GM18907 (cell line): Measurements from ENCODE around the gene EPB41L4A.
"Not testable (repeated sequence)": the region's sequence is repeated elsewhere in the genome, so short reads cannot be mapped to it uniquely, and the experiment has no call there.

Source experiments
- ATAC-seq: cut with Tn5 transposase; IDR thresholded peaks from one replicate; pipeline ENCODE4 v1.9.1; 2021; ENCODE audit warnings: mild to moderate bottlenecking, moderate library complexity; ENCODE audit not compliant: unreplicated experiment

The EPB41L4A gene

DNA sequence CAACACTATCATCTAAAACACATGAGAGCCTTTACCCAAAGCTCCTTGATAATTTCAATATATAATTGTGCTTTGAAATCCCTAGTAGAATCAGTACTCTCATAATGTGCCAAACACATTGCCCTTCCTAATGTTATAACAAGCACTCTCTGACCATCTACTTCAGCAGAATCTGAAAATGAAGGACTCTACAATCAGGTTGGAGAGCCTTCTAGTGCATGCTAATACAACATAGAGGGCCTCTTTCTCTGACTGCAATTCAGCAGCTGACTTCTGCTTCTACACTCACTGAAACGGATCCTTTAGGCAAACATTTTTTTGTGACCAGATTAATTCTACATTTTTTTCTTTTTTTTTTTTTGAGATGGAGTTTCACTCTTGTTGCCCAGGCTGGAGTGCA, 155.6 kb downstream of the EPB41L4A start:
- ATAC-seq, result no peak

DNA sequence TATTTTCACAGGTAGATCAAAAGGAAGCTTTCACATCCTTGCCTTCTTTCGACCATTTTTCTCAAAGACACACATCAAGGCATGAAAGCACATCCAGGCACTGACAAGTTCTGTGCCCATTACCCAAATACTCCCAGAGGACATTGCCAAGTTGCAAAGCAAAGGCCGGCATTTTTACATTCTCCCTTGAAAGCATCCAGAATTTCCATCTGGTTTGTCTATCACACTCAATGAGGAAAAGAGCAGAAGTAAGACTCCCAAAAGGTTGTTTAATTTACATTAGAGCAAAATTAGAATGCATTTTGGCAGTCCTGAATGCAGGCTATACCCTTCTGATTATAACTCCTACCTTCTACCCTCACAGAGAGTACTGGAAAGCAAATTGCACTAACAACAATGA, 160.5 kb downstream of the EPB41L4A start:
- no peak for ATAC-seq

DNA sequence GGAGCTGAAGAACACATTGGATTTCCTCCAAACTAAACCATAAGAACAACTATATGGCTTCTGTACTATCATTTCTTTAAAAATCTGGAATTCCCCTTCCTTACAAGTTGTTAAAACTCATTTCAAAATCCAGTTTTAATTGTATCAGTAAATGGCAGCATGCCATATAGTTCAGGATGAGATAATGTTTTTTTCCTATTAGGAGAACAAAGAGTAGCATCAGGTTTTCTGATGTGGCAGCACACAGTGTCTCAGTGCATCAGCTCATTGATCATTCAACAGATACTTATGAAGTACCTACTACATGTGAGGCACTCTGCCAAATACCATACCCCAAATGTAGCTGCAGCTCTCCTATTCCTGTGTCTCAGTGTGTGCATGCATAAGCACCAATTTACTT, 161.1 kb downstream of the EPB41L4A start:
- ATAC-seq, result no peak

DNA sequence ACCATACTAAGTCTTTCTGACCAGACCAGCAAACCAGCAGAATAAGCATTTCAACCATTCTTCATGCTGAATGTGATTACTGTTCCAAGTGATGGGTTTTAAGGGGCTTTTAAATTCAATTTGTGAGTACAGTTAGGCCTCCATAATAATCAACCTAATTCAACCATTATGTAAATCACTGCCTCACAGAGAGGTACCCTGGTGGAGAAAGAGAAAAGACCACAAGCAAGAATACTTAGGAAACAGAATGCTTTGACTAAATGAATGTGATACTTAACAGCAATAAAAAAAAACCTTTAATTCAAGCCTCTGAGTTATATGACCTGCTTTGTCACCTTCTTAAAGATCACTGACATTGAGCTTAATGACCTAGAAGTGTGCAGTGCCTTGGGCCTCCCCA, 162.1 kb downstream of the EPB41L4A start:
- no peak for ATAC-seq

DNA sequence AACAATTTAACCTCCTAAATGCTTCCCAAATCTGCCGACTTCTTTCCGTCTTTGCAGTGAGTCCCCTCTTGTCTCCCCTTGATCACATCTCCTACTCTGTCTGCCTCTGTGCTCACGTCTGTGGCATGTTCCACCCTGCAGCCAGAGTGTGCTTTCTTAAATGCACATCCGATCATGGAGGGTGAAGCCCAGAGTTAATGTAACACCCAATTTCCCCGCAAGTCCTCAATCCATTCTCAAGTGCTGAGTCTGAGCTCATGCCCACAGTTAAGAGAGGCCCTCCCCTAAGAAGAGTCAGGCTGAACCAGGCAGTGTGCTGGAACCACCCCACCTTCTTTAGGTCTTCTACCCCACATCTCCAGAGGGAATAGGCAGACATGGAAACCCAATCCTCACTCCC, 164.8 kb downstream of the EPB41L4A start:
- no peak for ATAC-seq

DNA sequence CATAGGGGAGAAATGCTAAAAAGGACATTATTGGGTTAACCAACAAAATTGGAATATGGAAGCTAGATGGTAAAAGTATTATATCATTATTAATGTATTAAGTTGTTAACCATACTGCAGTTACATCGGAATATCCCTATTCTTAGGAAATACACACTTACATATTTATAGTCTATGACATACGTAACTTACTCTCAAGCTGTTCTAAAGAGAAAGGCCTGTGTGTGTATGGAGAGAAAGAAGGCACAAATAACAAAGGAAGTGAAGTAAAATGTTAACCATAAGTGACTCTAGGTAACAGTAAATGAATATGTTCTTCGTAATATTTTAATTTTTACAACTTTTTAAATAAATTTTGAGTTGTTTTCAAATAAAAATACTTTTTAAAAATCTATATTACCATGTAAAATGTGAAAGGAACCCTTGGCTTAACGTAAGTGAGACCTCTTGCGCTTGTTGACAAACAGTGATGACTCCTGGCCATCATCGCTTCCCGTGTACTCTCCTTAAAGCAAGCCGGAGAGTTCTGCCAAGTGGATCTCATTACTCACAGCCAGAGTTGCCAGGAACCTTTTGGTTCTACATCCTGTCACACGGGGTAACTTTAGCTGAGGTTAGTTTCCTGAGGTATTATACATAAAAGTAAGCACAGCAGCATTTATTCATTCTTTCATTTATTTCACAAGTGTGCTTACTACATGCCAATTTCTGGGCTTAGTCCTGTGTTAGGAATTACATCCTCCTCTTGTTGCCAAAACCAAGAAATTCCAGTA, 165.4 kb downstream of the EPB41L4A start:
- ATAC-seq, result no peak

DNA sequence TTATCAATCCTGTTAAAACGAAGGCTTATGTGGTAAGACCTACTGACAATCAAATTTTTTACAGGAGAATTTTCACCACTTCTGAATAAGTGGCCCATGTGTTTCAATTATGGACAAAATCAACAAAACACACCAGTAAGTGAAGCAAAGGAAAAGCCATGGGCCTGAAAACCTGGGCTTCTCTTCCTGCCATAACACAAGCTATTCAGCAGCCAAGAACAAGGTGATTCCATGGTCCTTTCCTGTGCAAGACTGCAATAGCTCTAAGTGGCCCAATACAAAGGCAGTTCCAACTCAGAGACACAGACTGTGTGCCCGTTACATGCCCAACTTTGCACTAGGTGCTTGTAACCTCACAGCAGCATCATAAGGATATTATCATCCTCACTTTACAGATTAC, 168.5 kb downstream of the EPB41L4A start:
- ATAC-seq, result no peak

DNA sequence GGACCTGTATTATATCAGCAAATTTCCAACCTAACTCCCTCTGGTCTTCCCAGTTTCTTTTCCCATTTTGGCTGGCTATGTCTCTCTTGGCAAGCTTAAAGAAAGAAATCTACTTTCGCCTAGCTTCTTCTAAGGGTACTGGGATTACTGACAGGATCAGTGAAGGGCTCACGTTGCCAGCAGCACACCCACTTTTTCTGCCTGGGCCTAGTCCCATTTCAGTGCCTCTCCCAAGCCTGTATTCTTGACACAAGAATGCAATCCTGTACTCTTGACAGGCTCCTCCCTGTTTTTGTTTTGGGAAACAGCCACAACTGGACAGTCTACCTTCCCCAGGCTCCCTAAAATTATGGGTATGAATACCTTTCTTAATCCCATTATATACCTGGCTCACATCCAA, 170.5 kb downstream of the EPB41L4A start:
- ATAC-seq, result no peak

DNA sequence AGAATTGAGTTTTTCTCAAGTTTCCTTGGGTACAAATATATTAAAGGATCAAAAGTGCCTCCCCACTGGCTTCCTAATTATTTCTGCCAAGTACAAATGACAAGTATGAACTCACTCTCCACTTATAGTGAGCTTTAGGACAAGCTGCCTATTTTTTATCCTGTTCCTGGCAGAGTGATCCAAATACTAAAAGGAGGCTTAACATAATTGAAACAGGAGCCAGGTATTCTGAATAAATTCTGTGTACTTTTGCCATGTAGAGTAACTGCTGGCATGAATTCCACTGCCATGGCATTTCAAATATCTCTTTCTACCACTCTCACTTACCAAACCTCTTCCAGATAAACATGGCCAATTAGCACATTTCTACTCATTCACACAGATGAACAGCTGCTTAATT, 171.1 kb downstream of the EPB41L4A start:
- no peak for ATAC-seq

DNA sequence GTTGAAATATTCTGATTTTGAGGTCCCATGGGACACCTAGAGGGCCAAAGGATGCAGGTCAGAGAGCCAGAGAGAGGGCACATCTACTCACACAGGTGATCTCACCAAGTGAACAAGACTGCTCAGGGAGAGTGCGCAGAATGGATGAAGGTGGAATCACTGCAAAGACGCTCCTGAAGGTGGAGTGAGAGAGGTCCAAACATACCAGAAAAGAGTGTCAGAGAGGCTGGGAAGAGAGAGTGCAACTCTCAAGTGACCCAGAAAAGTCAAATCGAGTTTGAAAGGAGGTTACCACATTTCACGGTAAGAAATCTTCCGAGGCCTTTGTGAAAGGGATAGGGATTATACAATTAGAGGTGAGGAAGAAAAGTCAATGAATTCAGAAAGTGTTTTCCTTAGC, 173.4 kb downstream of the EPB41L4A start:
- ATAC-seq, result no peak

DNA sequence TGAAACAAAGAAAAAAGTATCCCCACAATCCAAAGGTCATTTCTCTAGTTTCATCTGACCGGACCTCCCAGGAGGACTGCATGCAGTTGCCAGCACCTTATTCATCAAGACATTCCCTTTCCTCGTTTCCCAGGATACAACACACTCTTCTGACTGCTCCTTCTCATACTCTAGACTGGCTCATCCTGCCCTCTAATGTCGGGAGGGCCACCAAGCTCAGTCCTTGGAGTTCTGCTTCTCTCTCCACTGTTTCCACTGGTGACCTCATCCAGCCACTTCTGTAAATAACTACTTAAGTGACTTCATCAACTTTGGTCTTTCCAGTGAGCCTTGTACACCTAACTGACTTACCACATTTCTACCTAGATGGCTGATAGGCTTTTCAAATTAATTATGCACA, 179.1 kb downstream of the EPB41L4A start:
- no peak for ATAC-seq

DNA sequence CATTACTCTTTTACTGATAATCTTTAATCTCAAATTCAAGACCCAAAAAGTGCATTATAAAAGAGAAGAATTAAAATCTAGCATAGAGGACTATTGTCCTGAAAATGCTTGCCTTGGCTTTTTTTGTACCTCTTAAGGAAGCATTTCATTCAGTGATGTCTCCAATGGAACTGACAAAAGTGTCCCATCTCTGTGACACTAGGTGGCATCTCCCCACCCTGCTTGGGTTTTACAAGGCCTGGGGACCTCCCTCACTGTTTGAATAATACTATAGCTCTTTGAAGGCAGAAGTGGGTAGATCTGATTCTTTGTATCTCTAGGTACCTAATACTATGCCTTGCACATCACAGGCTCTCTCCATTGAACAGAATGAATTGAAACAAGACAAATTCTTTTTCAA, 180.6 kb downstream of the EPB41L4A start:
- no peak for ATAC-seq

DNA sequence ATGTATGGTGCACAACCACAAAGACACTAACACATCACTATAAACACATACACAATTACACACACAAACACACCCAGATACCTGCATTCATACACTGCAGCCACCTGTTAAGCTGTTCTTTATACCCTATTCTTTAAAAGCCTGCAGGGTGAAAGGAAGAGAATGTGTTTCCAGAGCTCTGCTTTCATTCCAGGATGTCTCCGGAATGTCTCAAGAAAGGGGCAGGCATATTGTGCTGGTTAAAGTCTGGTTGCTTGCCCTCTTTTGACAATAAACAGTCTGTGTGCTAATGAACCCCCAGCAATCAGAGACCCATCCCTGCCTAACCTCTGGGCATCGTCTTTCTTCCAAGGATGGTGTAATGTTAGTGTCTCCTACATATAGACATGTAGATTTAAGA, 181.6 kb downstream of the EPB41L4A start:
- no peak for ATAC-seq

DNA sequence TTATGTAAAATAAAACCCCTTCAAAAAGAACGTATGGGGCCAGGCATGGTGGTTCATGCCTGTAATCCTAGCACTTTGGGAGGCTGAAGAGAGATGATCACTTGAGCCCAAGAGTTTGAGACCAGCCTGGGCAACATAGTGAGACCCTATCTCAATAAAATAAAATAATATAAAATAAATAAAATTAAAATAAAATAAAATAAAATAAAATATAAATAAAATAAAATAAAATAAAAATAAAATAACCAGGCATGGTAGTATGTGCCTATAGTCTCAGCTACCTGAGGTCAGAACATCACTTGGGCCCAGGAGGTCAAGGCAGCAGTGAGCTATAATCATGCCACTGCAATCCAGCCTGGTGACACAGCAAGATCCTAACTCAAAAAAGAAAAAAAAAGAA, 185.1 kb downstream of the EPB41L4A start:
- ATAC-seq, result no peak

DNA sequence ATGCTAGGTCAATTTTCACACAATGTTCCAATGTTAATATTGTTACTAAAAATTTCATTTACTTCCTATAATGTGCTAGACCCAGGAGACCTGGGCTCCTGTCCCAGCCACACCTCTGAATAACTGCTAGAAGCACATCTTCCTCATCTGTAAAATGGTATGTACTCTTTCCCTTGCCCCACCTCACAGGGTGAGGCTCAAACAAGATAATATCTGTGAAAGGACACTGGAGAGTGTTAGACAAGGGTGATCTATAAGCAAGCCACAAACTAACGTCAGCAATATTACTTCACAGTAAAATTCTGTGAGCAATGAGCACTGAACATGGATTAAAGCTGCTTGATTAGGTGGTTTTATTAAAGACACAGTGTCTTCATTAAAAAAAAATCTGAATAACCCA, 186.4 kb downstream of the EPB41L4A start:
- no peak for ATAC-seq

DNA sequence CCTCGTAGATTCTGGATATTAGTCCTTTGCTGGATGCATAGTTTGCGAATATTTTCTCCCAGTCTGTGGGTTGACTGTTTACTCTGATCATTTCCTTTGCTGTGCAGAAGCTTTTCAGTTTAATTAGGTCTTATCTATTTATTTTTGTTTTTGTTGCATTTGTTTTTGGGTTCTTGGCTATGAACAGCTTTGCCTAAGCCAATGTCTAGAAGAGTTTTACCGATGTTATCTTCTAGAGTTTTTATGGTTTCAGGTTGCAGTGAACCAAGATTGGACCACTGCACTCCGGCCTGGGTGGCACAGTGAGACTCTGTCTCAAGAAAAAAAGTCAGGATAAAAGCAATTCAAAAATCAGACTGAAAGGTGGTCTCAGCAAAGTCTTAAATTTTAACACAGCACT, 188.5 kb downstream of the EPB41L4A start:
- ATAC-seq, result no peak

DNA sequence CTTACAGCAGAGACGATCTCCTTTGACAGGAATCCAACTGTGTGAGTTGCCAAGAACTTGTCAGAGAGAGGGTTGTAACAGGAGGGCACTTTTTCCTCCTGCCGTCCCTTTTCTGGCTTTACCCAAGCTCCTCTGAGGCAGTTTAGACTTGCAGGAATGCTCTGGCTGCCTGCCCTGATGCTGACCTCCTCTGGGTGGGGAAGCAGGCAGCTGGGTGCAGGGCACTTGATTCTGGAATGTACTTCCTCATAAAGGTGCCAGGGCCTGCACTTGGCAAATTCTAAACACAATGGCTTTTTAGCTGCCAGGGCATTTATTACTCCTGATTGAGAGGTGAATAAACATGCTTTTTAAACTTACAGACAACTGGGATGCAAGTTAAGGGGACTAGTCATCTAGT, 190.4 kb downstream of the EPB41L4A start:
- no peak for ATAC-seq

DNA sequence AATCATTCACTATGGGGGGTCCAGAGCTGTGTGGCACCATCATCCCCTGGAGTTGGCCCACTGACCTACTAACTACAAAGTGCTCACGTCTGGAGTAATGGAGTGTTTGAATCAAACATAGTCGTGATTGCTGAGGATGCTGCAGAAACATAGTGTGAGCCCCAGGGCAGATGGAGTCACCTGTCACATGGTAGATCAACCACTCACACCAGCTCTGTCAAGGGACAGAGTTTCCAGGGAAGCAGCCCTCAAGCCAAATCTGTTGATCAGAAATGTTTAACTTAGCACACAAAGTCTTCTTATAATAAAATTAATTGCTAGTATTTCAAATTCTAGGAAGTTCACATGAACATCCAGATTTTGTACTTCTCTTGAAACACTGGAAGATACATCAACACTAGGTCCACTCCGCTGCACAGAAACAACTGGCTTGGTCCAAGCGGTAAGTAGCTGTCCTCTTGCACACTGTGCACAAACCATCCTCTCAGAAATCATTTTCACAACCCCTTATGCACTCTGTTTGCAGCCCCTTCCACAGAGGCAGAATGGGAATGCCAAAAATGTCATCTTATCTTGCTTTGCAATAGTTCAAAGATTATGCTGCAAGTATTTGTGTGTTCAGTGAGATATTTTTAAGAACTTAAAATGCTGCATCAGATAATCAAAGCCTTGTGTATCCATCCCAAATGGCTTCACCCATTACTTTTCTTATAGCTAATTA, 191.0 kb downstream of the EPB41L4A start:
- ATAC-seq, result no peak

DNA sequence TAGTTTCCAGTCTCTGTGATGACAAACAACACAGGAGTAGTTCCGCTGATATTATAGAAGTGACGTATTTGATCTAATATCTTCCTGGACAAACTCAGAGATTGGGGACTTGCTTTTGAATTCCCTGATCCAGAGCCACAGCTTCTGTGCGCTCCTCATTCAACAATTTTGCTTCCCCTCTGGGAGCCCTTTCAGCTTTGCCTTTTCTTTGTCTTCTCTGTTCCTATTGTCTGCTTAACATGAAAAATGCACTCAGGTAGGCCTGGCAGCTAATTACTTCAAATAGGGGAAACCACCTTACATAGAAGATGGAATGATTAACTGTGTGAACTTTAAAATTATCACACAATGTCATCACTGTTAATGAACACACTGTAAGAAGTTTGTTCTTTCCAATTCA, 192.9 kb downstream of the EPB41L4A start:
- no peak for ATAC-seq

DNA sequence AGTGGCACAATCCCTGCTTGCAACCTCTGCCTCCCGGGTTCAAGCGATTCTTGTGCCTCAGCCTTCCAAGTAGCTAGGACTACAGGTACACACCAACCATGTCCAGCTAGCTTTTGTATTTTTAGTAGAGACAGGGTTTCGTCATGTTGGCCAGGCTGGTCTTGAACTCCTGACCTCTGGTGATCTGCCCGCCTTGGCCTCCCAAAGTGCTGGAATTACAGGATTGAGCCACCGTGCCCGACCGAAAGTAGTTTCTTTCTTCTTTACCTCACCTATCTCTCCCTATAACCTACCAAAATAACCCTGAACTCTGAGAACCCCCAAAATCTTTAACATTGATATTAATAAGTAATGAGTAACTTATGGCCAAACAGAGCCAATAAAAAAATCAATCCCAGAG, 196.1 kb downstream of the EPB41L4A start:
- not testable (repeated sequence) for ATAC-seq

DNA sequence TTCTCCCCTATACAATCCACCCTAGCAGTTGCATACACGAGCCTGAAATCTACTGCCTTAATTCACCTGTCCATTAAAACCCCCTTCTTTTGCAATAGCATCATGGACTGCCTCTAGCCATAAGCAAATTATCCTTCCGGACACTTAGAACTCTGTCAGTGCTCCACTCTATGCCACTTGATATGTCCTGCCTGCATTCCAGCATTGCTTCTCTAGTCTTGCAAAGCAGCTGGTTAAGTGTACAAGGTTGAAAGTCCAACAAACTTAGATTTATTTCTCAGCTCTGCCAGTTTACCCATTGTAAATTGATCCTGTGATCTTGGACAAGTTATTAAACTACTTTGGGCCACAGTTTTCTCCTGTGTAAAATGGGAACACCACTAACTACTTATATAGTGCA, 197.9 kb downstream of the EPB41L4A start:
- ATAC-seq, result no peak

DNA sequence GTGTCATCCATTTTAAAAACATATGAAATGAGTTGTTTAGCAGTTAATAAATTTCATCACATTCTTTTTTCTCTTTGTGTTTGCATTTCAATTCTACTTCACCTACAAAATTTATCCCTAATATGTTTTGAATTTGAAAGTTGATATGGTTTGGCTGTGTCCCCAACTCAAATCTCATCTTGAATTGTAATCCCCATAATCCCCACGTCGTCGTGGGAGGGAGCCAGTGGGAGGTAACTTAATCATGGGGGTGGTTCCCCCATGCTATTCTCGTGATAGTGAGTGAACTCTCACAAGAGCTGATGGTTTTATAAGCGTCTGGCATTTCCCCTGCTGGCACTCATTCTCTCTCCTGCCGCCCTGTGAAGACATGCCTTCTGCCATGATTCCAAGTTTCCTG, 200.1 kb downstream of the EPB41L4A start:
- ATAC-seq, result no peak
